GM13977 (cell line): Measurements from ENCODE around the gene RAB9A.
A peak's percentile ranks its signal among the peaks of the same experiment; 100 is the strongest.

ENCODE experiments used
- DNase-seq: peaks from one replicate; pipeline ENCODE4 v3.0.0; 2012; ENCODE audit warnings: low spot score
- in situ Hi-C: fragments of 300-500 bp; cut with MboI; formaldehyde crosslinking; loops from one replicate; pipeline ENCODE4 v1.12.0; 2022; ENCODE audit warnings: low sequenced_read_pairs, low pct_unique_long_range_greater_than_20kb, mixed read lengths, inconsistent platforms; ENCODE audit not compliant: unreplicated experiment
- TF ChIP-seq, protein P1 (sequence below): IDR thresholded peaks from 2 replicates; pipeline ENCODE4 v1.5.1; 2012; ENCODE audit warnings: mild to moderate bottlenecking, control low read depth; ENCODE audit not compliant: insufficient read depth; ENCODE audit errors: extremely low read depth, missing control alignments

RAB9A gene

DNA sequence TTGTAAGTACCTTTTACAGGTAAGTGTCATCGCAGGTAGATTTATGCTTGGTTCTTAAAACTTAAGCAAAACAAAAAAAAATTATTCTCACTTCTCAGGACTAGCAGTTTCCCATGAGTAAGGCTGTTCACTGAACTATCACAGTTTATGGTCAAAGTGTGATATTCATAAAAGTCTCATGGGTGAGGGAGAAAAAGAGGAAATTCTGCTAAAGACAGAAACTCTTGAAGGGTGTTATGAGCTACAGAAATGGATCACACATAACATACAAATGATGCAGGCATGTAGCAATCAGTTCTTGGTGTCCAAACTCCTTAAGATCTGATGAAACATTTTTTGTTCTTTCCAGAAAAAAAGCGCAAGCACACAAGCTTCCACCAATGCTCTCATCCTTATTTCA, 8.5 kb downstream of the RAB9A start:
- TF ChIP-seq, protein P1, sequence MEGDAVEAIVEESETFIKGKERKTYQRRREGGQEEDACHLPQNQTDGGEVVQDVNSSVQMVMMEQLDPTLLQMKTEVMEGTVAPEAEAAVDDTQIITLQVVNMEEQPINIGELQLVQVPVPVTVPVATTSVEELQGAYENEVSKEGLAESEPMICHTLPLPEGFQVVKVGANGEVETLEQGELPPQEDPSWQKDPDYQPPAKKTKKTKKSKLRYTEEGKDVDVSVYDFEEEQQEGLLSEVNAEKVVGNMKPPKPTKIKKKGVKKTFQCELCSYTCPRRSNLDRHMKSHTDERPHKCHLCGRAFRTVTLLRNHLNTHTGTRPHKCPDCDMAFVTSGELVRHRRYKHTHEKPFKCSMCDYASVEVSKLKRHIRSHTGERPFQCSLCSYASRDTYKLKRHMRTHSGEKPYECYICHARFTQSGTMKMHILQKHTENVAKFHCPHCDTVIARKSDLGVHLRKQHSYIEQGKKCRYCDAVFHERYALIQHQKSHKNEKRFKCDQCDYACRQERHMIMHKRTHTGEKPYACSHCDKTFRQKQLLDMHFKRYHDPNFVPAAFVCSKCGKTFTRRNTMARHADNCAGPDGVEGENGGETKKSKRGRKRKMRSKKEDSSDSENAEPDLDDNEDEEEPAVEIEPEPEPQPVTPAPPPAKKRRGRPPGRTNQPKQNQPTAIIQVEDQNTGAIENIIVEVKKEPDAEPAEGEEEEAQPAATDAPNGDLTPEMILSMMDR = no peak
- in situ Hi-C loops = loop anchor here (25.0 kb wide), 2 partner anchors 110 to 710 kb away; partner anchors contain the start of gene TMSB4X
- DNase-seq = peak; percentile 34

DNA sequence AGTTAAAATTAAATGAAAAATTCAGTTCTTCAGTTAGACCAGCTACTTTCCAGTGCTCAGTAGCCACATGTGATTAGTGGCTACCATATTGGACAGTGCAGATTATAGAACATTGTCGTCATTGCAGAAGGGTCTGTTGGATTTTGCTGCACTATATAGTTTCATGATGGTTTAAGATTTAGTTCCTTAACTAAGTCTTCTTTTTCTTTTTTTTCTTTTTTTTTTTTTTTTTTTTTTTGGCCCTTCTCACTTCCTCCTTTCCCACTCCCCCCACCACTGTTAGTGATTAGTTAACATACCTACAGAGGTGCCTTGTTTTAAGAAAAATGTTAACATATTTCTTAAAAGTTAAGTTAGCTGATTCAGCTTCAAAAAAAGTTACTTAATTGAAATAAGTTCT, 9.0 kb downstream of the RAB9A start:
- TF ChIP-seq, protein P1 = no peak
- in situ Hi-C loops = loop anchor here (25.0 kb wide), 2 partner anchors 111 to 711 kb away; partner anchors contain the start of gene TMSB4X
- DNase-seq = no peak

DNA sequence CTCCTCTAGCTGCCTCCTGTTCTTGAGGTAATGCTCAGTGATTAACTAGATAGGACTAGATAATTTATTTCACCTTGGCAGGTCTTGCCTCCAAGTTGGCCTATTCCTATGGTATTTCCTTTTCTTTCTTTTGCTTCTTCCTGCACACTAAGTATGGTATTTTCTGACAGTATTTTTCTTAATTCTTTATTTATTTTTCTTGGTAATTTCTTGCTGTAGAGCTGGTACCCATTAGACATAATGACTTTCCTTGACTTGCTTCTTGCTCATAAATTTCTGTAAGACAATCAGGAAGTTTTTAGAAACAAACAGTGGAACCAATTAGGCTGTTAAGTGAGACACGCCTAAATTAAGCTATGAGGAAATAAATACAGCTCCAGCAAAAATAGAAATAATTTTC, 9.5 kb downstream of the RAB9A start:
- in situ Hi-C loops = loop anchor here (25.0 kb wide), 2 partner anchors 111 to 711 kb away; partner anchors contain the start of gene TMSB4X
- no peak for DNase-seq
- TF ChIP-seq, protein P1 = no peak

DNA sequence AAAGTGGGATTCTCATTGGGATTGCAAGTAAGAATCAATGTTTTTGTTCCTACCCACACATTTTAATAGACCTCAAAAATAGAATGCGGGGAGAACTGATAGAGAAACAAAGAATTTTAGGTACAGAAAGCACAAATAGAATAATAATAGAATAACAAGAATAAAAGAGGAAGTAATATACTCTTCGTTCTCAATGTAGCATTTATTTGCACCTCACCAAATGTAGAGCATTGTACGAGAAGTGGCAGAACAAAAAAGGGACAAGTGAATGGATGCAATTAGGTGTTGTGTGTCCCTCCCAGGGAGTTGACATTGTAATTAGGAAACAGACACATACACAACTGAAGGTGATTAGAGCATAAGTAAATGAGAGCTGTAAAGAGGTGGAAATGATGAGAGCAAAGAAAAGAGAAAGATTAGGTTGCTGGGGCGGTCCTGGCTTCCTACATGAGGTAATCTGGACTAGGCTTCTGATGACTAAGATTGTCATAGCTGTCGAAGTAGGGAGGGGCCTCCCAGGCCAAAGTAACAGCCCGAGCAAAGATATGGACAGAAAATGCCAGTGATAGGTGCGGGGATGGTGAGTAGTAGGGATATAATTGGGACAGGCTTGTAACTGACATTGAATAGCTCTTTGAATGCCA, 10.4 kb downstream of the RAB9A start:
- TF ChIP-seq, protein P1 = no peak
- peak; percentile 56 for DNase-seq
- in situ Hi-C loops = loop anchor here (25.0 kb wide), 2 partner anchors 112 to 712 kb away; partner anchors contain the start of gene TMSB4X

DNA sequence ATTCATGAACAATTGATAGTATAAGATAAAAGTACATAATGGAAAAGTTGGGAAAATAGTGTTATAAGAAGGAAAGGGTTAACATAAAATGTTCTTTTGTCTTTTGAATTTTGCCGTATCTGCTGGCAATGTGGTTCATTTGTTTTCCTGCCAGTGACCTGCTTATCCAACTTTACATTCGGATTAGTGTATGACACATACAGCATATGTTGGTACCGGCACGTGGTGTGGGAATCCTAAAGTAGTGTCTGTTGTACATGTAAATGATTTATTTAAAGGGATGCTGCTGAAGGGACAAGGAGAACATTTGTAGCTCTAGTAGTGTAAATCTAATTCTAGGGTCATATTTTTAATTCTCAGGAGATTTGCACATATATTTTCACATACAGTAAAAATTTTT, 11.5 kb downstream of the RAB9A start:
- TF ChIP-seq, protein P1 = no peak
- in situ Hi-C loops = loop anchor here (25.0 kb wide), 1 partner anchor 438 kb away; no protein-coding TSS in a partner anchor
- no peak for DNase-seq

DNA sequence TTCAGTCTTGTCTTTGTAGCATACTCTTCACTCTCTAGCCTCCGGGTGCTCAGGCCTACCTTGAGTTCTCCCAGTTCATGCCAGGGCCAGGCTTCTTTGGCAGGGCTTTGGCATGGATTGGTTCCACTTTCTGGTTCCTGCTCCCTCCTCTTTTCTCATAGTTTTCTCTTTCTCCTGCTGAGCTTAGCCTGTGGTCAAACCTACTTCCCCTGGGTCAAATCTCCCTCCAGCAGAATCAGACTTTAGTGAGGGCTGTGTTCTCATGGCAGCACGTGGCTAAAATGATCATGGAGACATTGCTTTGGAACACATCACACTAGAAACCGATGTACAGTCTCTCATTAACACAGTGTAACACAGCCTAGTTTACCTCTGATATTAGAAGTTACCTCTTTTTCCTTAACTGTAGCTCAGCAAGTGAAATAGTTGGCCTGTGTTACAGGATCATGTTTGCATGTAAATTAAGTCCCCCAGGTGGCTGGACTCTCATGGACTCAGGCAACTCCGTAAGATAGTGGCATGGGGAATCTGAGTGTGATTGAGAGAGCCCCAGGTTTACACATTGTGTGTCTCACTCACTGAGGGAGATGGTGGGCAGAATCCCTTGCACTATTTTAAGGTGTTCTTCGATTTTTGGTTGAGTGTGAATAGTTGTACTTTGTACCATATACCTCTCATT, 13.3 kb downstream of the RAB9A start:
- no peak for DNase-seq
- TF ChIP-seq, protein P1 = no peak
- in situ Hi-C loops = loop anchor here (25.0 kb wide), 1 partner anchor 440 kb away; no protein-coding TSS in a partner anchor
